Stimulated activated CD8-positive, alpha-beta memory T cell treated with anti-CD3 and anti-CD28 coated beads, Interleukin-12 subunit alpha, Interleukin-12 subunit beta, amount 100 ng/mL, for 1 hour (primary cell): ENCODE results near the gene CTF1.
A peak's percentile ranks its signal among the peaks of the same experiment; 100 is the strongest.

Experiments used
- DNase-seq: peaks from one replicate; pipeline ENCODE4 v3.0.0-alpha.2; 2020; ENCODE audit warnings: low read depth

The CTF1 gene

GRCh38 chr16:30907064-30907463, 10.7 kb downstream of the CTF1 start:
- DNase-seq = no peak

- DNase-seq = no peak
Observed at GRCh38 chr16:30910427-30911029, 14.1 kb downstream of the CTF1 start.

- no peak for DNase-seq
Observed at GRCh38 chr16:30912794-30913412, 16.5 kb downstream of the CTF1 start.

- no peak for DNase-seq
Observed at GRCh38 chr16:30914830-30915229, 18.4 kb downstream of the CTF1 start.

GRCh38 chr16:30918614-30919013, 22.2 kb downstream of the CTF1 start:
- no peak for DNase-seq

GRCh38 chr16:30920891-30921290, 24.5 kb downstream of the CTF1 start:
- DNase-seq = no peak

GRCh38 chr16:30921459-30921747, 25.0 kb downstream of the CTF1 start:
- DNase-seq = no peak

- DNase-seq = peak; percentile 78
Observed at GRCh38 chr16:30921748-30922419, 25.5 kb downstream of the CTF1 start.

- peak; percentile 98 for DNase-seq
Observed at GRCh38 chr16:30922420-30922959, 26.1 kb downstream of the CTF1 start.

- peak; percentile 90 for DNase-seq
Observed at GRCh38 chr16:30922960-30923535, 26.6 kb downstream of the CTF1 start.

- no peak for DNase-seq
Observed at GRCh38 chr16:30923554-30924075, 27.2 kb downstream of the CTF1 start, which contains the start of gene FBXL19. TSS of gene FBXL19 (plus strand) at chr16:30923572. CDS start at chr16:30925755, 2,183 bp downstream.

- DNase-seq = no peak
Observed at GRCh38 chr16:30924076-30924912, 27.9 kb downstream of the CTF1 start.

GRCh38 chr16:30924913-30925631, 28.7 kb downstream of the CTF1 start:
- DNase-seq = no peak

- no peak for DNase-seq
Observed at GRCh38 chr16:30925632-30925987, 29.2 kb downstream of the CTF1 start.

GRCh38 chr16:30925995-30926811, 29.8 kb downstream of the CTF1 start:
- no peak for DNase-seq

- no peak for DNase-seq
Observed at GRCh38 chr16:30926937-30927788, 30.7 kb downstream of the CTF1 start.

GRCh38 chr16:30927789-30928378, 31.5 kb downstream of the CTF1 start:
- no peak for DNase-seq

- no peak for DNase-seq
Observed at GRCh38 chr16:30928390-30928789, 32.0 kb downstream of the CTF1 start.

- no peak for DNase-seq
Observed at GRCh38 chr16:30929167-30929566, 32.8 kb downstream of the CTF1 start.
